Astrocyte (in vitro differentiated cells and primary cell): ENCODE measurements around the gene GDF2. TPM values are rescaled to one million over a fixed set of nuclear protein-coding genes. Genes with fewer than 3 reads are reported as not detected.

Source experiments
- DNase-seq: peaks from one replicate; pipeline ENCODE4 v3.0.0-alpha.2; 2010; ENCODE audit warnings: low read depth
- FAIRE-seq: peaks from 2 replicates; lab custom pipeline; 2011; peaks lifted over from hg19 to GRCh38; lab: Jason Lieb, UNC
- H2AFZ ChIP-seq: 2 replicates; pipeline ENCODE4 v1.6.0; 2012; ENCODE audit warnings: low read depth, low read length, inconsistent platforms
- H3K27ac ChIP-seq: 2 replicates; pipeline ENCODE4 v1.5.1; 2011; ENCODE audit warnings: low read depth, low read length, inconsistent platforms
- H3K27me3 ChIP-seq: 2 replicates; pipeline ENCODE4 v1.6.0; 2011; ENCODE audit warnings: low read length, inconsistent platforms; ENCODE audit not compliant: insufficient read depth
- H3K36me3 ChIP-seq: 2 replicates; pipeline ENCODE4 v1.5.1; 2011; ENCODE audit warnings: low read length, inconsistent platforms; ENCODE audit not compliant: insufficient read depth
- H3K4me1 ChIP-seq: 2 replicates; pipeline ENCODE4 v1.5.1; 2011; ENCODE audit warnings: low read length, inconsistent platforms; ENCODE audit not compliant: insufficient read depth
- H3K4me2 ChIP-seq: 2 replicates; pipeline ENCODE4 v1.6.0; 2012; ENCODE audit warnings: low read length, inconsistent platforms
- H3K4me3 ChIP-seq: 2 replicates; pipeline ENCODE4 v1.5.1; 2011; ENCODE audit warnings: low read depth, mild to moderate bottlenecking, low read length, inconsistent platforms; ENCODE audit not compliant: insufficient read depth
- H3K79me2 ChIP-seq: 2 replicates; pipeline ENCODE4 v1.6.0; 2012; ENCODE audit warnings: mild to moderate bottlenecking, low read length, inconsistent platforms; ENCODE audit not compliant: insufficient read depth
- H3K9ac ChIP-seq: 2 replicates; pipeline ENCODE4 v1.6.0; 2012; ENCODE audit warnings: mild to moderate bottlenecking, low read length, inconsistent platforms
- H3K9me3 ChIP-seq: 2 replicates; pipeline ENCODE4 v1.5.1; 2012; ENCODE audit warnings: low read depth, mild to moderate bottlenecking, low read length, inconsistent platforms; ENCODE audit not compliant: insufficient read depth
- H4K20me1 ChIP-seq: 2 replicates; pipeline ENCODE4 v1.6.0; 2012; ENCODE audit warnings: low read length, inconsistent platforms; ENCODE audit not compliant: insufficient read depth
- H3K27ac Mint-ChIP-seq: one replicate; pipeline ENCODE4 v1.8.0; 2021; ENCODE audit warnings: mild to moderate bottlenecking, mixed read lengths; ENCODE audit not compliant: unreplicated experiment
- H3K27me3 Mint-ChIP-seq: one replicate; pipeline ENCODE4 v1.8.0; 2021; ENCODE audit warnings: low read depth, mixed read lengths; ENCODE audit not compliant: unreplicated experiment
- H3K36me3 Mint-ChIP-seq: one replicate; pipeline ENCODE4 v1.8.0; 2021; ENCODE audit warnings: low read depth, mixed read lengths; ENCODE audit not compliant: unreplicated experiment
- H3K4me1 Mint-ChIP-seq: one replicate; pipeline ENCODE4 v1.8.0; 2021; ENCODE audit warnings: low read depth, mixed read lengths; ENCODE audit not compliant: unreplicated experiment
- H3K4me3 Mint-ChIP-seq: one replicate; pipeline ENCODE4 v1.8.0; 2021; ENCODE audit warnings: mild to moderate bottlenecking, moderate library complexity, mixed read lengths; ENCODE audit not compliant: unreplicated experiment
- H3K9me3 Mint-ChIP-seq: one replicate; pipeline ENCODE4 v1.8.0; 2021; ENCODE audit warnings: mild to moderate bottlenecking, mixed read lengths; ENCODE audit not compliant: unreplicated experiment
- CTCF ChIP-seq: IDR thresholded peaks from 2 replicates; pipeline ENCODE4 v1.5.1; 2011; ENCODE audit warnings: low read depth, mild to moderate bottlenecking, inconsistent platforms, low read length, moderate library complexity; ENCODE audit not compliant: insufficient read depth
- EZH2 ChIP-seq: IDR thresholded peaks from 2 replicates; pipeline ENCODE4 v1.6.1; 2012; ENCODE audit warnings: mild to moderate bottlenecking, low read length, inconsistent platforms; ENCODE audit not compliant: insufficient read depth
- total RNA-seq: library from RNA; stranded (reverse); gene quantifications from 2 replicates; pipeline ENCODE4 v1.2.1, GENCODE V29; 2021

Gene GDF2
- total RNA-seq, 1 donor from 2014 or later = not detected

GRCh38 chr10:47369251-47369894 lies 47.1 kb downstream of the GDF2 start:
- Histone ChIP-seq H4K20me1 (no peaks in the 10 kb centered on the region), H3K4me3 (no peak overlapping the region), H3K36me3 (no peaks in the 10 kb centered on the region), H2AFZ (no peak overlapping the region), H3K4me1 (no peaks in the 10 kb centered on the region), H3K9me3 (no peaks in the 10 kb centered on the region), H3K9ac (no peak overlapping the region), H3K27me3 (no peaks in the 10 kb centered on the region), H3K79me2 (no peaks in the 10 kb centered on the region), H3K4me2 (no peak overlapping the region), H3K27ac (no peak overlapping the region)
- H3K27me3 Mint-ChIP-seq = peaks cover 46% of the 10 kb centered on the region
- FAIRE-seq (no peak), DNase-seq (no peak)
- no peak for TF ChIP-seq CTCF
- TF ChIP-seq EZH2 = no peak
- no peaks in the 10 kb centered on the region for H3K4me1 Mint-ChIP-seq
- H3K9me3 Mint-ChIP-seq = peaks cover 7% of the 10 kb centered on the region
- H3K27ac Mint-ChIP-seq = no peak overlapping the region
- no peak overlapping the region for H3K4me3 Mint-ChIP-seq
- peaks cover 3% of the 10 kb centered on the region for H3K36me3 Mint-ChIP-seq

GRCh38 chr10:47370015-47370767 lies 47.9 kb downstream of the GDF2 start:
- Histone ChIP-seq H2AFZ (no peak overlapping the region), H3K79me2 (no peaks in the 10 kb centered on the region), H3K9me3 (no peaks in the 10 kb centered on the region), H3K27me3 (no peaks in the 10 kb centered on the region), H3K4me1 (no peaks in the 10 kb centered on the region), H3K9ac (no peak overlapping the region), H3K4me2 (no peak overlapping the region), H3K36me3 (no peaks in the 10 kb centered on the region), H3K27ac (no peak overlapping the region), H4K20me1 (no peaks in the 10 kb centered on the region), H3K4me3 (no peak overlapping the region)
- peaks cover 1% of the 10 kb centered on the region for H3K4me1 Mint-ChIP-seq
- H3K4me3 Mint-ChIP-seq = no peak overlapping the region
- H3K36me3 Mint-ChIP-seq = peaks cover 3% of the 10 kb centered on the region
- peaks cover 44% of the 10 kb centered on the region for H3K27me3 Mint-ChIP-seq
- no peak overlapping the region for H3K27ac Mint-ChIP-seq
- FAIRE-seq (no peak), DNase-seq (no peak)
- peaks cover 7% of the 10 kb centered on the region for H3K9me3 Mint-ChIP-seq
- TF ChIP-seq CTCF = no peak
- TF ChIP-seq EZH2 = no peak

GRCh38 chr10:47370878-47371277 lies 48.6 kb downstream of the GDF2 start:
- Mint-ChIP-seq H3K9me3 (peaks cover 7% of the 10 kb centered on the region), H3K27ac (no peak overlapping the region), H3K27me3 (peaks cover 37% of the 10 kb centered on the region), H3K4me3 (no peak overlapping the region), H3K4me1 (peaks cover 2% of the 10 kb centered on the region), H3K36me3 (peaks cover 3% of the 10 kb centered on the region)
- no peak overlapping the region for H2AFZ ChIP-seq
- H3K4me3 ChIP-seq = no peak overlapping the region
- no peak overlapping the region for H3K4me2 ChIP-seq
- no peaks in the 10 kb centered on the region for H3K4me1 ChIP-seq
- H3K9ac ChIP-seq = no peak overlapping the region
- no peaks in the 10 kb centered on the region for H4K20me1 ChIP-seq
- no peaks in the 10 kb centered on the region for H3K9me3 ChIP-seq
- FAIRE-seq (no peak), DNase-seq (no peak)
- TF ChIP-seq CTCF (no peak), EZH2 (no peak)
- H3K27me3 ChIP-seq = no peaks in the 10 kb centered on the region
- no peak overlapping the region for H3K27ac ChIP-seq
- no peaks in the 10 kb centered on the region for H3K36me3 ChIP-seq
- no peaks in the 10 kb centered on the region for H3K79me2 ChIP-seq
